IMR-90 (cell line): ENCODE data around the gene CEL. TPM values are rescaled to one million over a fixed set of nuclear protein-coding genes. Genes with fewer than 3 reads are reported as not detected.

Source experiments
- ATAC-seq: fragments of 200-7000 bp; cut with Tn5 transposase; 2 replicates; pipeline ENCODE4 v1.9.1; 2020; ENCODE audit warnings: low read depth, mild to moderate bottlenecking, moderate library complexity
- BruUV-seq: library from RNA; stranded (reverse); fragments of 400-500 nt; replicated peaks from 2 replicates; lab custom pipeline; 2021; lab: Mats Ljungman, UMichigan
- CTCF ChIA-PET: fragments of 300-600 bp; formaldehyde crosslinking; extraction: SDS; loops from one replicate; lab custom pipeline; 2021; ENCODE audit warnings: antibody characterized with exemption; lab: Yijun Ruan, JAX
- POLR2A ChIA-PET: fragments of 300-600 bp; sonication (Branson Sonifier 250); formaldehyde crosslinking; loops from one replicate; lab custom pipeline; 2022; ENCODE audit warnings: antibody characterized with exemption; ENCODE audit not compliant: unreplicated experiment; lab: Charles Lee
- DNase-seq: peaks from one replicate; pipeline ENCODE4 v3.0.0; 2013
- H2AFZ ChIP-seq: replicated peaks from 2 replicates; pipeline ENCODE3; 2013; ENCODE audit warnings: low read length, mild to moderate bottlenecking; ENCODE audit not compliant: poor library complexity
- H2AK5ac ChIP-seq: 2 replicates; pipeline ENCODE4 v1.6.1; 2013; ENCODE audit warnings: low read depth, low read length, inconsistent platforms
- H2AK9ac ChIP-seq: replicated peaks from 2 replicates; pipeline ENCODE3; 2013; ENCODE audit warnings: mild to moderate bottlenecking, low read depth, low read length, moderate library complexity; ENCODE audit not compliant: poor library complexity
- H2BK120ac ChIP-seq: 2 replicates; pipeline ENCODE4 v1.6.1; 2013; ENCODE audit warnings: low read depth, low read length, inconsistent platforms
- H2BK15ac ChIP-seq: 3 replicates; pipeline ENCODE4 v1.6.1; 2013; ENCODE audit warnings: low read depth, low read length, inconsistent platforms
- H2BK20ac ChIP-seq: 2 replicates; pipeline ENCODE4 v1.6.1; 2013; ENCODE audit warnings: low read depth, mild to moderate bottlenecking, inconsistent platforms, low read length, moderate library complexity
- H2BK5ac ChIP-seq: 2 replicates; pipeline ENCODE4 v1.6.1; 2013; ENCODE audit warnings: mild to moderate bottlenecking, low read depth, low read length, inconsistent platforms; ENCODE audit not compliant: poor library complexity, severe bottlenecking
- H3K14ac ChIP-seq: replicated peaks from 2 replicates; pipeline ENCODE4 v1.6.1; 2013; ENCODE audit warnings: low read depth, low read length, inconsistent platforms
- H3K18ac ChIP-seq: 2 replicates; pipeline ENCODE4 v1.6.1; 2013; ENCODE audit warnings: low read depth, low read length, control low read depth
- H3K23ac ChIP-seq: 2 replicates; pipeline ENCODE4 v1.6.1; 2013; ENCODE audit warnings: low read depth, low read length, inconsistent platforms
- H3K27ac ChIP-seq: 2 replicates; pipeline ENCODE4 v1.5.1; 2013; ENCODE audit warnings: mild to moderate bottlenecking, control low read depth, low read length; ENCODE audit not compliant: insufficient read depth
- H3K27me3 ChIP-seq: 2 replicates; pipeline ENCODE4 v1.6.1; 2013; ENCODE audit warnings: low read length; ENCODE audit not compliant: control insufficient read depth, insufficient read depth
- H3K36me3 ChIP-seq: 2 replicates; pipeline ENCODE4 v1.6.1; 2013; ENCODE audit warnings: low read length, mixed read lengths; ENCODE audit not compliant: control insufficient read depth, insufficient read depth
- H3K4ac ChIP-seq: 2 replicates; pipeline ENCODE4 v1.6.1; 2013; ENCODE audit warnings: low read depth, low read length, inconsistent platforms
- H3K4me1 ChIP-seq: 2 replicates; pipeline ENCODE4 v1.6.1; 2013; ENCODE audit warnings: low read length, mixed read lengths; ENCODE audit not compliant: control insufficient read depth, insufficient read depth
- H3K4me2 ChIP-seq: 2 replicates; pipeline ENCODE4 v1.6.1; 2013; ENCODE audit warnings: low read depth, mild to moderate bottlenecking, control low read depth, low read length, moderate library complexity
- H3K4me3 ChIP-seq: 2 replicates; pipeline ENCODE4 v1.5.1; 2013; ENCODE audit warnings: low read depth, mild to moderate bottlenecking, control low read depth, low read length, moderate library complexity; ENCODE audit not compliant: insufficient read depth
- H3K56ac ChIP-seq: 2 replicates; pipeline ENCODE4 v1.6.1; 2013; ENCODE audit warnings: low read length, inconsistent platforms; ENCODE audit not compliant: insufficient read depth; ENCODE audit errors: extremely low read depth
- H3K79me1 ChIP-seq, 2 experiments: 2 replicates each; pipeline ENCODE4 v1.6.1; 2013; ENCODE audit warnings: low read length in 2 of 2, inconsistent platforms in 1 of 2, low read depth in 1 of 2
- H3K9ac ChIP-seq: 2 replicates; pipeline ENCODE4 v1.6.1; 2013; ENCODE audit warnings: low read depth, low read length, control low read depth
- H3K9me1 ChIP-seq: 2 replicates; pipeline ENCODE4 v1.6.1; 2013; ENCODE audit warnings: low read length, inconsistent platforms; ENCODE audit not compliant: insufficient read depth
- H3K9me3 ChIP-seq: 2 replicates; pipeline ENCODE4 v1.6.1; 2013; ENCODE audit warnings: low read length; ENCODE audit not compliant: control insufficient read depth, insufficient read depth
- H4K20me1 ChIP-seq: 2 replicates; pipeline ENCODE4 v1.6.1; 2013; ENCODE audit warnings: low read length, inconsistent platforms; ENCODE audit not compliant: insufficient read depth
- H4K5ac ChIP-seq: 2 replicates; pipeline ENCODE4 v1.6.1; 2013; ENCODE audit warnings: mild to moderate bottlenecking, low read depth, low read length, control low read depth
- H4K8ac ChIP-seq, 2 experiments: 2 replicates each; pipeline ENCODE4 v1.6.1; 2013; ENCODE audit warnings: low read depth in 2 of 2, low read length in 2 of 2, control low read depth in 1 of 2, inconsistent platforms in 1 of 2
- H4K91ac ChIP-seq: 2 replicates; pipeline ENCODE4 v1.6.1; 2013; ENCODE audit warnings: low read depth, low read length, inconsistent platforms; ENCODE audit not compliant: insufficient read depth
- BHLHE40 ChIP-seq: fragments of 150-350 bp; IDR thresholded peaks from 2 replicates; pipeline ENCODE4 v1.6.1; 2016; ENCODE audit warnings: mild to moderate bottlenecking, low read depth, low read length
- CEBPB ChIP-seq: IDR thresholded peaks from 2 replicates; pipeline ENCODE4 v1.6.1; 2012; ENCODE audit warnings: low read depth, low read length, improper control_type of control experiment
- CHD1 ChIP-seq: IDR thresholded peaks from 2 replicates; pipeline ENCODE4 v1.6.1; 2012; ENCODE audit warnings: low read depth, low read length, improper control_type of control experiment
- FOS ChIP-seq: fragments of 150-350 bp; IDR thresholded peaks from 2 replicates; pipeline ENCODE4 v1.6.1; 2016; ENCODE audit warnings: low read depth, low read length
- MAFK ChIP-seq: IDR thresholded peaks from 2 replicates; pipeline ENCODE4 v1.6.1; 2012; ENCODE audit warnings: low read depth, low read length, improper control_type of control experiment
- MAZ ChIP-seq: IDR thresholded peaks from 2 replicates; pipeline ENCODE4 v1.6.1; 2012; ENCODE audit warnings: low read depth, mild to moderate bottlenecking, low read length, improper control_type of control experiment, moderate library complexity, borderline replicate concordance
- MXI1 ChIP-seq: IDR thresholded peaks from 2 replicates; pipeline ENCODE4 v1.6.1; 2012; ENCODE audit warnings: low read depth, mild to moderate bottlenecking, low read length, moderate library complexity, borderline replicate concordance
- NFE2L2 ChIP-seq: fragments of 150-350 bp; IDR thresholded peaks from 2 replicates; pipeline ENCODE4 v1.6.1; 2016; ENCODE audit warnings: low read depth, mild to moderate bottlenecking, low read length
- POLR2A ChIP-seq: IDR thresholded peaks from 2 replicates; pipeline ENCODE4 v1.6.1; 2012; ENCODE audit warnings: mild to moderate bottlenecking, low read depth, low read length
- RAD21 ChIP-seq: IDR thresholded peaks from 2 replicates; pipeline ENCODE4 v1.6.1; 2012; ENCODE audit warnings: low read length, improper control_type of control experiment
- RCOR1 ChIP-seq: IDR thresholded peaks from 2 replicates; pipeline ENCODE4 v1.6.1; 2012; ENCODE audit warnings: mild to moderate bottlenecking, low read length, improper control_type of control experiment; ENCODE audit not compliant: insufficient replicate concordance
- SMC3 ChIP-seq: fragments of 150-350 bp; IDR thresholded peaks from 2 replicates; pipeline ENCODE4 v1.6.1; 2016; ENCODE audit warnings: low read depth, mild to moderate bottlenecking, antibody characterized with exemption, low read length, moderate library complexity
- WGBS, 2 experiments: methylation state at CpG; one replicate each; pipeline versions ENCODE4 v1.1.5 to v1.1.7; 2013; ENCODE audit warnings: missing lambda C conversion rate in 2 of 2; ENCODE audit not compliant: insufficient read length in 1 of 2; ENCODE audit errors: extremely low coverage in 2 of 2; 5-methylcytosine and 5-hydroxymethylcytosine counted together
- dilution Hi-C: fragments of 300-500 bp; cut with HindIII; formaldehyde crosslinking; loops from one replicate; pipeline ENCODE4 v1.14.3; 2018; ENCODE audit warnings: low sequenced_read_pairs; ENCODE audit not compliant: unreplicated experiment
- in situ Hi-C: fragments of 300-500 bp; cut with MboI; formaldehyde crosslinking; loops from 3 replicates; pipeline ENCODE4 v1.14.3; 2019; ENCODE audit warnings: low sequenced_read_pairs, inconsistent platforms, mixed read lengths
- intact Hi-C: fragments of 100-400 bp; cut with micrococcal nuclease; formaldehyde crosslinking; loops from 2 replicates; pipeline ENCODE4 v1.10.0; 2022
- polyA plus RNA-seq, 3 experiments: library from polyadenylated mRNA; depleted of rRNA; stranded (reverse); fragments of >200 nt; gene quantifications; 2 replicates each; pipeline ENCODE4 v1.2.3, GENCODE V29; 2012; ENCODE audit warnings: low replicate concordance in 1 of 3
- total RNA-seq: library from RNA; depleted of rRNA; stranded (reverse); fragments of >200 nt; gene quantifications from 2 replicates; pipeline ENCODE4 v1.2.3, GENCODE V29; 2012
- TF ChIP-seq, protein P1 (sequence below): conservative IDR thresholded peaks from 2 replicates; pipeline ENCODE4 v1.5.1; 2012; ENCODE audit warnings: mild to moderate bottlenecking, low read depth, low read length, improper control_type of control experiment
- TF ChIP-seq, protein P2 (sequence below): fragments of 150-350 bp; IDR thresholded peaks from 2 replicates; pipeline ENCODE4 v1.6.1; 2016; ENCODE audit warnings: low read depth, mild to moderate bottlenecking, low read length, moderate library complexity, borderline replicate concordance
- TF ChIP-seq, protein P3 (sequence below): fragments of 150-350 bp; IDR thresholded peaks from 2 replicates; pipeline ENCODE4 v1.6.1; 2017; ENCODE audit warnings: mild to moderate bottlenecking, antibody characterized with exemption, low read length, low read depth

The CEL gene
- total and polyA plus RNA-seq, 2 of the 4 experiments (the other 2 are of a cell fraction), result under 0.01 to 0.75 TPM

DNA sequence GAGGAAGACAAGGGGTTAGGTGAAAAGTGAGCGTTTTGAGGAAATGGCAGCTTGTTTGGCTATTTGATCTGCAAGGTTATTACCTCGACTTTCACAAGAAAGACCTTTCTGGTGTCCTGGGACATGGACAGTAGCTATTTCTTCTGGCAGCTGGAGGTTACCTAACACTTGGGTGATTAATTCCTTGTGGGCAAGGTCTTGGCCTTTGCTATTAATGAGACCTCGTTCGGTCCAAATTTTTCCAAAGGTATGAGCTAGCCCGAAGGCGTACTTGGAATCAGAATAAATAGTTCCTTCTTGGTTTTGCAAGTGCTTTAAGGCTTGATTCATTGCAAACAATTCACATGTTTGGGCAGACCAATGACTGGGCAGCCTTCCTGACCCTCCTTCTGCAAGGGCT, 26.1 kb upstream of the CEL start:
- no peak overlapping the region for H3K4me3 ChIP-seq
- no peak overlapping the region for H3K23ac ChIP-seq
- H3K56ac ChIP-seq, result no peak overlapping the region
- CTCF ChIA-PET, result interaction anchor here (2.1 kb wide), 1 partner anchor 13 kb away, joined by 6 read pairs; no protein-coding TSS in a partner anchor
- H2BK120ac ChIP-seq, result no peak overlapping the region
- H3K4me2 ChIP-seq, result no peak overlapping the region
- WGBS, 2 experiments, result 86% methylated on average over 1 of the region's 6 CpGs; no CpG with 5 or more reads in 1 of the 2 experiments
- TF ChIP-seq RCOR1 (no peak), BHLHE40 (no peak), POLR2A (no peak), MAZ (no peak), RAD21 (no peak), MXI1 (no peak), MAFK (no peak), SMC3 (no peak), CEBPB (no peak), FOS (no peak), CHD1 (no peak), NFE2L2 (no peak)
- TF ChIP-seq, protein P1, sequence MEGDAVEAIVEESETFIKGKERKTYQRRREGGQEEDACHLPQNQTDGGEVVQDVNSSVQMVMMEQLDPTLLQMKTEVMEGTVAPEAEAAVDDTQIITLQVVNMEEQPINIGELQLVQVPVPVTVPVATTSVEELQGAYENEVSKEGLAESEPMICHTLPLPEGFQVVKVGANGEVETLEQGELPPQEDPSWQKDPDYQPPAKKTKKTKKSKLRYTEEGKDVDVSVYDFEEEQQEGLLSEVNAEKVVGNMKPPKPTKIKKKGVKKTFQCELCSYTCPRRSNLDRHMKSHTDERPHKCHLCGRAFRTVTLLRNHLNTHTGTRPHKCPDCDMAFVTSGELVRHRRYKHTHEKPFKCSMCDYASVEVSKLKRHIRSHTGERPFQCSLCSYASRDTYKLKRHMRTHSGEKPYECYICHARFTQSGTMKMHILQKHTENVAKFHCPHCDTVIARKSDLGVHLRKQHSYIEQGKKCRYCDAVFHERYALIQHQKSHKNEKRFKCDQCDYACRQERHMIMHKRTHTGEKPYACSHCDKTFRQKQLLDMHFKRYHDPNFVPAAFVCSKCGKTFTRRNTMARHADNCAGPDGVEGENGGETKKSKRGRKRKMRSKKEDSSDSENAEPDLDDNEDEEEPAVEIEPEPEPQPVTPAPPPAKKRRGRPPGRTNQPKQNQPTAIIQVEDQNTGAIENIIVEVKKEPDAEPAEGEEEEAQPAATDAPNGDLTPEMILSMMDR, result no peak
- TF ChIP-seq, protein P2, sequence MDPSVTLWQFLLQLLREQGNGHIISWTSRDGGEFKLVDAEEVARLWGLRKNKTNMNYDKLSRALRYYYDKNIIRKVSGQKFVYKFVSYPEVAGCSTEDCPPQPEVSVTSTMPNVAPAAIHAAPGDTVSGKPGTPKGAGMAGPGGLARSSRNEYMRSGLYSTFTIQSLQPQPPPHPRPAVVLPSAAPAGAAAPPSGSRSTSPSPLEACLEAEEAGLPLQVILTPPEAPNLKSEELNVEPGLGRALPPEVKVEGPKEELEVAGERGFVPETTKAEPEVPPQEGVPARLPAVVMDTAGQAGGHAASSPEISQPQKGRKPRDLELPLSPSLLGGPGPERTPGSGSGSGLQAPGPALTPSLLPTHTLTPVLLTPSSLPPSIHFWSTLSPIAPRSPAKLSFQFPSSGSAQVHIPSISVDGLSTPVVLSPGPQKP, result no peak
- TF ChIP-seq, protein P3, sequence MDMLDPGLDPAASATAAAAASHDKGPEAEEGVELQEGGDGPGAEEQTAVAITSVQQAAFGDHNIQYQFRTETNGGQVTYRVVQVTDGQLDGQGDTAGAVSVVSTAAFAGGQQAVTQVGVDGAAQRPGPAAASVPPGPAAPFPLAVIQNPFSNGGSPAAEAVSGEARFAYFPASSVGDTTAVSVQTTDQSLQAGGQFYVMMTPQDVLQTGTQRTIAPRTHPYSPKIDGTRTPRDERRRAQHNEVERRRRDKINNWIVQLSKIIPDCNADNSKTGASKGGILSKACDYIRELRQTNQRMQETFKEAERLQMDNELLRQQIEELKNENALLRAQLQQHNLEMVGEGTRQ, result no peak
- no peak overlapping the region for H2BK5ac ChIP-seq
- H3K9me1 ChIP-seq, result peaks cover 5% of the 10 kb centered on the region
- peaks cover 62 to 88% of the 10 kb centered on the region in 2 experiments for H3K79me1 ChIP-seq
- no peak overlapping the region for H2AK5ac ChIP-seq
- POLR2A ChIA-PET, result no interaction called here
- H2BK20ac ChIP-seq, result no peak overlapping the region
- no peak overlapping the region for H2AFZ ChIP-seq
- peaks cover 3% of the 10 kb centered on the region for H3K4me1 ChIP-seq
- no peak overlapping the region for H4K8ac ChIP-seq
- no peak for DNase-seq
- H3K9ac ChIP-seq, result no peak overlapping the region
- H3K18ac ChIP-seq, result no peak overlapping the region
- no peak overlapping the region for H3K27ac ChIP-seq
- H3K14ac ChIP-seq, result no peak overlapping the region
- no peaks in the 10 kb centered on the region for H3K9me3 ChIP-seq
- H2AK9ac ChIP-seq, result no peak overlapping the region
- H4K5ac ChIP-seq, result no peak overlapping the region
- no peak overlapping the region for H4K91ac ChIP-seq
- H3K27me3 ChIP-seq, result no peaks in the 10 kb centered on the region
- H3K4ac ChIP-seq, result no peak overlapping the region
- H4K20me1 ChIP-seq, result peaks cover 46% of the 10 kb centered on the region
- intact Hi-C loops (no loop called here), in situ Hi-C loops (loop anchor here (25.0 kb wide), 1 partner anchor 452 kb away; the partner anchor contains the start of gene SLC2A6), dilution Hi-C loops (no loop called here)
- no peak overlapping the region for H2BK15ac ChIP-seq
- ATAC-seq, result no peak
- H3K36me3 ChIP-seq, result peaks cover 9% of the 10 kb centered on the region
- no TSS peak for BruUV-seq
